Tibial nerve (tissue), 3 donors: ENCODE measurements around the gene MC1R.

Source experiments
- CTCF ChIP-seq, 5 experiments: fragments of 200-600 bp in 3 of 5; fragments of 450-650 bp in 2 of 5; sonication (generic) in 3 of 5; IDR thresholded peaks; one replicate each; pipeline ENCODE4 v1.5.1; 2016 to 2019; ENCODE audit warnings: antibody characterized with exemption in 5 of 5, mild to moderate bottlenecking in 3 of 5, moderate library complexity in 2 of 5
- POLR2A ChIP-seq, 2 donors: fragments of 450-650 bp; IDR thresholded peaks; one replicate each; pipeline ENCODE4 v1.6.1; 2017; ENCODE audit warnings: antibody characterized with exemption in 2 of 2, mild to moderate bottlenecking in 2 of 2, moderate library complexity in 2 of 2

- no peak for TF ChIP-seq CTCF (IDR thresholded peaks at IDR 0.05)
- TF ChIP-seq POLR2A (IDR thresholded peaks at IDR 0.05), result no peak
Measured at GRCh38 chr16:89946515-89946914, 27.9 kb downstream of the MC1R start.
